HG03196 (cell line): ENCODE data around the gene FAM89A.
A peak's percentile ranks its signal among the peaks of the same experiment; 100 is the strongest.
"Not testable (repeated sequence)": the region's sequence is repeated elsewhere in the genome, so short reads cannot be mapped to it uniquely, and the experiment has no call there.

Experiments used
- ATAC-seq: cut with Tn5 transposase; IDR thresholded peaks from one replicate; pipeline ENCODE4 v1.9.1; 2021; ENCODE audit not compliant: unreplicated experiment

The FAM89A gene

GRCh38 chr1:231000201-231000600 is 39.9 kb downstream of the FAM89A start:
- no peak for ATAC-seq

GRCh38 chr1:230994860-230995259 is 45.2 kb downstream of the FAM89A start:
- ATAC-seq = no peak

- ATAC-seq = no peak
Observed at GRCh38 chr1:230992100-230992774, 47.8 kb downstream of the FAM89A start.

GRCh38 chr1:230987448-230987847 is 52.6 kb downstream of the FAM89A start:
- no peak for ATAC-seq

- no peak for ATAC-seq
Observed at GRCh38 chr1:230986976-230987375, 53.1 kb downstream of the FAM89A start.

GRCh38 chr1:230985711-230986110 is 54.3 kb downstream of the FAM89A start:
- ATAC-seq = no peak

GRCh38 chr1:230984622-230985515 is 55.2 kb downstream of the FAM89A start:
- ATAC-seq = not testable (repeated sequence)

- ATAC-seq = no peak
Observed at GRCh38 chr1:230983811-230984210, 56.2 kb downstream of the FAM89A start.

- no peak for ATAC-seq
Observed at GRCh38 chr1:230982696-230983095, 57.4 kb downstream of the FAM89A start.

GRCh38 chr1:230979952-230980351 is 60.1 kb downstream of the FAM89A start:
- no peak for ATAC-seq

GRCh38 chr1:230979389-230979716 is 60.7 kb downstream of the FAM89A start:
- ATAC-seq = no peak

GRCh38 chr1:230978491-230979388 is 61.3 kb downstream of the FAM89A start, which contains the start of the genes ARV1 and TTC13:
ARV1 (plus strand) TSS chr1:230979094; CDS start chr1:230979106, 12 bp downstream.
TTC13 (minus strand) TSS chr1:230978861; CDS start chr1:230978830, 31 bp downstream.
- ATAC-seq = peak; percentile 93

GRCh38 chr1:230977761-230978490 is 62.1 kb downstream of the FAM89A start:
- ATAC-seq = peak; percentile 8

GRCh38 chr1:230976825-230977747 is 63.0 kb downstream of the FAM89A start:
- no peak for ATAC-seq

- no peak for ATAC-seq
Observed at GRCh38 chr1:230976360-230976759, 63.7 kb downstream of the FAM89A start.

GRCh38 chr1:230975636-230976035 is 64.4 kb downstream of the FAM89A start:
- ATAC-seq = no peak

- peak; percentile 65 for ATAC-seq
Observed at GRCh38 chr1:230972855-230973271, 67.2 kb downstream of the FAM89A start.

GRCh38 chr1:230971771-230972170 is 68.3 kb downstream of the FAM89A start:
- no peak for ATAC-seq

GRCh38 chr1:230970432-230970831 is 69.6 kb downstream of the FAM89A start:
- ATAC-seq = no peak
